ENCODE results near the gene SESN2.

Gene SESN2

GRCh38 chr1:28313702-28314546 is 54.6 kb downstream of the SESN2 start:
- DNase-seq, result peak; percentile 63
- Histone ChIP-seq H3K27ac (no peak overlapping the region), H3K36me3 (replicated peaks) (no peaks in the 10 kb centered on the region), H3K27me3 (replicated peaks) (no peaks in the 10 kb centered on the region), H3K4me3 (ENCODE audit: low read depth, low read length) (no peak overlapping the region)
- TF ChIP-seq CTCF (IDR thresholded peaks at IDR 0.05; ENCODE audit: low read depth, low read length, missing control alignments), result no peak
- in situ Hi-C loops (cut with HindIII; ENCODE audit: low pct_ligation_motif_present, low sequenced_read_pairs), result no loop called here

DNA sequence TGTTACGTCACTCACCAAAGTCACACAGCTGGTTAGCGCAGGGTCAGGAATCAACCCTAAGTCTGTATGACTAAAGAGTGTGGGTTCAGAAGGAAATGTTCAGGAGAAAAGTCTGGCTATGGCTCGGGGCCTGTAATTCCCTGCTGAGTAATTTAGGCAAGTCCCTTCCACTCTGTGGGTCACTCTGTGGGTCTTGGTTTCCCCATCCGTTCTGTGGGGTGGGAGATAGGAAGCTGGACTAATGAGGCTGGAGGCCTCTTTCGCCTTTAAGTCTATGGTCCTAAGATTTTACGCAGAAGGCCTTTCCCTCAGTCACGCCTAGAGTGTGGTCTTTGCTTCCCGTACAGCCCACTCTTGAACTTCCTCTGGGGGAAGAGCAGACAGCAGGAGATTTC is 55.2 kb downstream of the SESN2 start:
- Histone ChIP-seq H3K36me3 (replicated peaks) (no peaks in the 10 kb centered on the region), H3K27ac (no peak overlapping the region), H3K4me3 (ENCODE audit: low read depth, low read length) (no peak overlapping the region), H3K27me3 (replicated peaks) (no peaks in the 10 kb centered on the region)
- in situ Hi-C loops (cut with HindIII; ENCODE audit: low pct_ligation_motif_present, low sequenced_read_pairs), result no loop called here
- no peak for TF ChIP-seq CTCF (IDR thresholded peaks at IDR 0.05; ENCODE audit: low read depth, low read length, missing control alignments)
- no peak for DNase-seq

- in situ Hi-C loops (cut with HindIII; ENCODE audit: low pct_ligation_motif_present, low sequenced_read_pairs), result no loop called here
Measured at GRCh38 chr1:28317014-28317413, 57.7 kb downstream of the SESN2 start.

DNA sequence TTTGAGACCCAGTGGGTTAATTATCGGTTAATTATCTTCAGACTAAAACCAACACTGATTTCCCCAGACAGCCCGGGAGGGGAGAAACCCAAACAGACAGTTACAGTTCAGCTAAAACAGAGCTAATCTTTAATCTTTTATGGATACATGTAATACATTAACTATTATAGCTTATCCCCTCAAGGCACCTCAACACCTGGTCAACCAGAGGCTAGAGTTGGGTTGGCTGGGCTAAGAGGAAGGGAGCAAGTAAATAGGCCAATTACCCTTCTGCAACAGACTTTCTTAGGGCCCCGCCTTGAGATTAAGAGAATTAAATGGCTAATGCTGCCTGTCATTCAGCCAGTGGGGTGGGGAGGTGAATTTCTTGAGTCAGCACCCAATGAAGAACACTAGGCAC is 62.9 kb downstream of the SESN2 start:
- no peak for DNase-seq
- Histone ChIP-seq H3K4me3 (ENCODE audit: low read depth, low read length) (no peak overlapping the region), H3K27ac (no peak overlapping the region), H3K36me3 (replicated peaks) (no peaks in the 10 kb centered on the region), H3K27me3 (replicated peaks) (no peaks in the 10 kb centered on the region)
- in situ Hi-C loops (cut with HindIII; ENCODE audit: low pct_ligation_motif_present, low sequenced_read_pairs), result no loop called here
- no peak for TF ChIP-seq CTCF (IDR thresholded peaks at IDR 0.05; ENCODE audit: low read depth, low read length, missing control alignments)

More at GRCh38 chr1:28317014-28317413, 57.7 kb downstream of the SESN2 start:
- Histone ChIP-seq H3K4me3 (ENCODE audit: low read depth, low read length) (no peak overlapping the region), H3K36me3 (replicated peaks) (no peaks in the 10 kb centered on the region), H3K27ac (no peak overlapping the region), H3K27me3 (replicated peaks) (no peaks in the 10 kb centered on the region)
- no peak for DNase-seq
- TF ChIP-seq CTCF (IDR thresholded peaks at IDR 0.05; ENCODE audit: low read depth, low read length, missing control alignments), result no peak

- Histone ChIP-seq H3K27me3 (replicated peaks) (no peaks in the 10 kb centered on the region), H3K4me3 (ENCODE audit: low read depth, low read length) (no peak overlapping the region), H3K27ac (no peak overlapping the region), H3K36me3 (replicated peaks) (no peaks in the 10 kb centered on the region)
- in situ Hi-C loops (cut with HindIII; ENCODE audit: low pct_ligation_motif_present, low sequenced_read_pairs), result no loop called here
- no peak for TF ChIP-seq CTCF (IDR thresholded peaks at IDR 0.05; ENCODE audit: low read depth, low read length, missing control alignments)
- no peak for DNase-seq
Measured at GRCh38 chr1:28323720-28324119, 64.4 kb downstream of the SESN2 start.

GRCh38 chr1:28326515-28326914 is 67.2 kb downstream of the SESN2 start:
- Histone ChIP-seq H3K27me3 (replicated peaks) (no peaks in the 10 kb centered on the region), H3K4me3 (ENCODE audit: low read depth, low read length) (no peak overlapping the region), H3K27ac (no peak overlapping the region), H3K36me3 (replicated peaks) (no peaks in the 10 kb centered on the region)
- TF ChIP-seq CTCF (IDR thresholded peaks at IDR 0.05; ENCODE audit: low read depth, low read length, missing control alignments), result no peak
- in situ Hi-C loops (cut with HindIII; ENCODE audit: low pct_ligation_motif_present, low sequenced_read_pairs), result no loop called here
- no peak for DNase-seq

Measured in brain microvascular endothelial cell (primary cell).